Activated gamma-delta T cell (primary cell): ENCODE data around the gene UBQLN1.

Experiments
- DNase-seq: peaks from one replicate; lab custom pipeline; 2025; lab: John Stamatoyannopoulos, UW

UBQLN1 gene

GRCh38 chr9:83688921-83689320 lies 18.8 kb downstream of the UBQLN1 start:
- no peak for DNase-seq

- DNase-seq = no peak
Measured at GRCh38 chr9:83681490-83681889, 26.3 kb downstream of the UBQLN1 start.

DNA sequence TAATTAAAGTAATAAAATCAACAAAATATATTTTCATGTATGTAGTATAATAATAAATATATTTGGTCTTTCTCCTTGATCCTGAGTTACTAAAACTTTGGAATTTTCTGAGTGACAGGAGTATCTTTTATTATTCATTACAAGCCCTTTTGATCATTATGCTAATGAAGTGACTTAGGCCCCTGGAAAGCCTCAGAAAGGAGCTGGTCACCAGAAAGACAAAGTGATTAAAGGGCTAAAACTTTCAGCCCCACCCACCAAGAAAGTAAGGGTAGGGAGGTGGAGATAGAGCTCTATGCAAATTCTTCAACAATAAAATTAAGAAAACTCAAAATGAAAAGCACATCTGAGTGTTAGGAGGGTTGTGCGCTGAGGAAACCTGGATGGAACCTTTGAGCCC lies 27.5 kb downstream of the UBQLN1 start:
- no peak for DNase-seq

GRCh38 chr9:83677596-83677995 lies 30.2 kb downstream of the UBQLN1 start:
- no peak for DNase-seq

- no peak for DNase-seq
Measured at GRCh38 chr9:83675466-83675865, 32.3 kb downstream of the UBQLN1 start.

DNA sequence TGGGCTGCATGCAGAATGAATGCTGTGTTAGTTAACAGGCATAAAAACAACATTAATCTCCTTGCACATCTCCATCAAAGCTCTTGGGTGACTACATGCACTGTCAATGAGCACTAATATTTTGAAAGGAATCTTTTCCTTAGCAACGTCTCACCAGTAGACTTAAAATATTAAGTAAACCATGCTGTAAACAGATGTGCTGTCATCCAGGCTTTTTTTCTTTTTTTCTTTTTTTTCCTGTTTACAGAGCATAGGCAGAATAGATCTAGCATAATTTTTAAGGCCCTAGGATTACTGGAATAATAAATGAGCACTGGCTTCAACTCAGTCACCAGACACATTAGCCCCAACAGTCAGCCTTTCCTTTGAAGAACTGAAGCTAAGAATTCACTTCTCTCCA lies 36.3 kb downstream of the UBQLN1 start:
- no peak for DNase-seq

DNA sequence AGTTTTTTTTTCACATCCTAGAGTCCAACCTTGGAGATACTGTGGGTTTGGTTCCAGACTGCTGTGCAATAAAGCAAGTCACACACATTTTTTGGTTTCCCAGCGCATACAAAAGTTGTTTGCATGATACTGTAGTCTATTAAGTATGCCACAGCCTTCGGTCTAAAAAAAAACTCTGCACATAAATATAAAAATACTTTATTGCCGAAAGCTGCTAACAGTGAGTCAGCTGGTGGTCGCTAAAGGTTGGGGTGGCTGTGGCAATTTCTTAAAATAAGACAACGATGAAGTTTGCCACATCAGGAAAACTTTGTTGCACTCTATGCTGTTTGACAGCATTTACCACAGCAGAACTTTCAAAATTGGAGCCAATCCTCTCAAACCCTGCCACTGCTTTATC lies 37.4 kb downstream of the UBQLN1 start:
- DNase-seq = no peak

DNA sequence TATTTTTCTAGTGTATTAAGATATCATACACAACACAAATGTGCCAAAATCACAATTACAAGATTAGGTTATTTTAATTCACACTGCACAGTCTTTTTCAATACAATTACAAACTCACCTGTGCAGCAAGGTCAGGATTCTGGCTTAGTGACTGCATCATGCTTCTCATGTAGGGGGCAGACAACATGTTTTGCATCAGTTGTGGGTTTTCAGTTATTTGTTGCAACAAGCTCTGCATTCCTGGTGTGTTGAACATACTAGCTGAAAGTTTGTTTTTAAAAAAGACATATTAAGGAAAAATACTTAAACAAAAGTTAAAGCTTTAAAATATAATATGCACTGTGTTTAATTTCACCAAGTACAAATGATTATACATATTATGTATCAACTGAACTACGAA lies 38.7 kb downstream of the UBQLN1 start:
- no peak for DNase-seq

DNA sequence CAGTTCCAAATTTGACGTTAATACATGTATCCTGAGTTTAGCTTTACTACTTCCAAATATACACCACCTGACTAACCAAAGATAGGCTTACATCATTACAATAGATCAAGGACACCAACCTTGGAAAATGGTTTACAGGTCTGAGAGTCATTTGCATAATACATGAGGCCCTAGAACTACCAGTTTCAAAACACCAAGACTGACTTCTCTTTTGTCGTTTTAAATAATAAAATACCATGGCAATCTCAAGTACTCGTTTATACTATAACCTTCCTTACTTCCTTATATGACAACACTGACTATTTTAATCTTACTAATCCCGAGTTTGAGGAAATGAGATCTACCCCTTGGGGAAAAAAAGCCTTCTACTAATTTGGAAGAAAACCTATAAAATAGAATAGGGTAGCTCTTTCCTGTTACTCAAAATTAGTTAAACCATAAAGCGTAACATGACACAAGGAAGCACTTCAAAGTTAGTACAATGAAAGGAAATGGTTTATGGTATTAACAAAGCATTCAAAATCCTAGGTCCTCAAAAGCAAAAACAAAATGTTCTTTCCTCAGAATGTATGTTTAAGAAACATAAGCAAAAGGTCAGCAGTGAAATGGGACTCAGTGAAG lies 42.1 kb downstream of the UBQLN1 start:
- no peak for DNase-seq

DNA sequence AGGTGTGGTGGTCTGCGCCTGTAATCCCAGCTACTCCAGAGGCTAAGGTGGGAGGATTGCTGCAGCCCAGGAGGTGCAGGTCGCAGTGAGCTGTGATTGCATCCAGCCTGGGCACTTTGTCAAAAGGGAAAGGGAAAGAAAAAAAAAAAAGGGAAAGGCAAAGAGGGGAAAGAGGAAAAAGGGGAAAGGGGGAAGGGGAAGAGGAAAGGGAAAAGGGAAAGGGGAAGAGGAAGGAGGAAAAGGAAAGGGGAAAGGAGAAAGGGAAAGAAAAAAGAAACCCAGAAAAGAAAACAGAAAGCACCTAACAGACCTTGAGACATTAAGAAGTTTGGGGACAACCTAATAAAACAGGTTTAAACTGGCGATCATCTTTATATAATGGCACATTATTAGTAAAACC lies 44.8 kb downstream of the UBQLN1 start:
- DNase-seq = no peak

- DNase-seq = no peak
Measured at GRCh38 chr9:83656952-83657351, 50.8 kb downstream of the UBQLN1 start.

- DNase-seq = no peak
Measured at GRCh38 chr9:83656032-83656680, 51.6 kb downstream of the UBQLN1 start.

GRCh38 chr9:83655433-83655832 lies 52.3 kb downstream of the UBQLN1 start:
- DNase-seq = no peak

GRCh38 chr9:83652433-83652832 lies 55.3 kb downstream of the UBQLN1 start:
- no peak for DNase-seq

- DNase-seq = no peak
Measured at GRCh38 chr9:83651558-83651957, 56.2 kb downstream of the UBQLN1 start.

DNA sequence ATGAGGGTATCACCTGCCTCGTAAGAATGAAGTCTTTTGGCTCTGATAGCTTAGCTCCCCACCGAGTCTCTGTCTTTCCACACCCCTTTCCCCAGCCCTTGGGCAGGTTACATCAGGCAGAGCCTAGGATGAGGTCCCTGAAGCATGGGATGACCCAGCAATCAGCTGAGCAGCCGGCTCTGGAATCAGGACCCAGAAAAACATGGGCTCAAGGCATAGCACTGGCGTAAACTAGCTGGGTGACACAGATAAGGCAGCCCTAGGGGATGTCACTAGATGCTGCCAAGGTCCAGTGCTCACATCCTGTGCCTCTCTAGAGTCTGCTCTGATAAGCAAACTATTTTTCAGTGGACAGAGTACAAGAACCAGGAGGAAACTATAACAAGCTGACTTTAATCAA lies 58.2 kb downstream of the UBQLN1 start:
- no peak for DNase-seq

- peak; percentile 31 for DNase-seq
Measured at GRCh38 chr9:83649080-83649479, 58.7 kb downstream of the UBQLN1 start.

DNA sequence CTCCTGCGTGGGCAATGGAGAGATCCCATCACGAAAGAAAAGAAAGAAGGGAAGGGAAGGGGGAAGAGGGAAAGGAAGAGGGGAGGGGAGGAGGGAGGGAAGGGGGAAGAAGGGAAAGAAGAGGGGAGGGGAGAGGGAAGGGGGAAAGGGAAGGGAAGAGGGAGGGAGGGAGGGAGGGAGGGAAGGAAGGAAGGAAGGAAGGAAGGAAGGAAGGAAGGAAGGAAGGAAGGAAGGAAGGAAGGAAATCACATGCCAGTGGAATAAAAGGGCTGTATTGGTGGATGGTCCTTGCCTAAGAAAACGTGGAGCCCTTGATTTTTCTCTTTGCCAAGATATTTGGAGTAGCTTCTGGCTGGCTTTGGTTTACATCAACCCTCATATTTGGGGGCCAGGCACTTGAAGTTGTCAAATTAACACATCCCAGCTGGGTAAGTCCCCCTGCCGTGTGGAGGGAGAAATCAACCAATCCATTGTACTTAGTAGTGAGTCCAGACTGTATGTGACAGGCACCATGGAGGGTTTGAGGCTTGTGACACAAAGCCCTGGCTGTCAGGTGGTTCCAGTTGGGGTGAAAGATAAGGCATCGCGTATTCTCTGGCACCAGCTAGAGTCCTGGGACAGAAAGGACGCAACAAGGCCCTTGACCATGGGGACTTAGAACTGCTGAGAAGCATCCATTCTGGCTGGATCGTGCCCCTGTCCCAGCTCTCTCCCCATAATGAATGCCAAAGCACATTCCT lies 61.1 kb downstream of the UBQLN1 start:
- no peak for DNase-seq

DNA sequence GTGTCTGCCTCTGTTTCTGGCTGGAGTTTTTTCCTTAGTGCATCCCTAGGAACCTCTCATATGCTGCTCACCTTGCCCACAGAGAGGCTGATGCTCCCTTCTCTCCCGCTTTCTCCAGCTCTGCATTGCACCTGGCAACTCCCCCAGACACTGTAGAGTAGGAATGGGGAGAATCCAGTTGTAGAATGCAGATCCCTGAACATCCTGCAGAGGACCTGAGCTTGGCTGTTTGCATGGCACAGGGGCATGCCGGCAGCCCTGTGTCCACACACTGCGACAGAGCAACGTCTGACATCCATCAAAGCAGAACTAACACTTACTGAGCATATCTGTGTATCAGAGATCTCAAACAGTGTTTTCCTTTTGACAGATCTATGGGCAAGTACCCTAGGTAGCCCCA lies 65.0 kb downstream of the UBQLN1 start:
- no peak for DNase-seq

- DNase-seq = no peak
Measured at GRCh38 chr9:83639266-83639665, 68.5 kb downstream of the UBQLN1 start.

DNA sequence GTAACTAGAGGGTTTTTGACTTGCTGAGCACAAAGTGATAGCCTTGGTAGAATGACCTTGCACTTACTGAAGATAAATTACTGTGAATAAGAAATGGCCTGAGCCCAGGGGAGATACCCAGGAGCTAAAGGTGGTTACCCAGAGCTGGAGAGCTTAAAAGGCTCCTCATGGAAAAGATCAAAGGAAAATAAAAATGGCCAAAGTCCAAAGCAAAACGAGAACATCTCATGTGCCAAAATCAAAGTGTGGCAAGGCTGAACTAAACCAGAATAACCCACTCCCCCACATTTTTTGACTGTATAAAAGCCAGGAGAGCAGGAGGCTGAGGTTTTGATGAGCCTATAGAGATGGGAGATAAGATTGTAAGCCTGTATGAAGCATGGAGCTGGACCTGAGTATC lies 70.4 kb downstream of the UBQLN1 start:
- DNase-seq = no peak

DNA sequence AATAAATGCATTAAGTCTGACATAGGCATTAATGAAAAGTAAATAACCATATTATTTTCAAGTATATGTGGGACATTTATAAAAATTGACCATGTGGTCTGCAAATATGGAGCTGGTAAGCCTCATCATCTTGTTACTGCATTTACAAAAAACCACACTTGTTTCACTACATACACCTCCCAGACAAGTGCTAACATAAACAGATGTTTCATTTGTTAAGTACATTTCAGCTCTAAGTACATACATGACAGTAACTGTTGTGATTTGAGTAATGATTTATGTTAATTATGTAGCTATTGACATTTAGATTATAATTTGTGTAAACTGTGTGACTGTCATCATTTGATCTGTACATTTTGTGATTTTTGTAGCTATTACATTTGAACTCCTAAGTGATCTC lies 70.9 kb downstream of the UBQLN1 start:
- no peak for DNase-seq

DNA sequence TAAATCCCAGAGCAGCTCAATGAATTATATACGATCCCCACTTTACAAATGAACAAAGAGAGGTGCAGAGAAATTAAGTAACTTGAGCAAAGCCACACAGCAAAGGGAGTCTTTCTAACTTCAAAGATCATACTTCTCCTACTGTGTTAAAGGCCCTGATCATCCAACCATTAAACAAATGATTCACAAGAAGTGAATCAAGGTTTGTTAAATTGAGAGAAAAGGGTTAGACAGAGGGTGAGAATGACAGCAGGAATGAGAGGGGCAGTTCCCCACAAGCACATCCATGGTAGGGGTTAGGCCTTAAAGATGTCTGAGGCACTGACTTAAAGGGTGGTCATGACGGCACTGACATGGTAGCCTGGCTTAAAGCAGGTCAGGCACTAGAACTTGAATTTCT lies 74.1 kb downstream of the UBQLN1 start:
- DNase-seq = no peak
